ENCODE results near the gene CA4.

Gene CA4

GRCh38 chr17:60154616-60155426, 5.0 kb downstream of the CA4 start:
- ChIA-PET CTCF (no interaction called here), POLR2A (no interaction called here)
- TF ChIP-seq CTCF (IDR thresholded peaks at IDR 0.05; ENCODE audit: control extremely low read depth, extremely low read depth, low read depth, missing control alignments): no peak
- no peak for DNase-seq (ENCODE audit: extremely low spot score)

- DNase-seq (ENCODE audit: extremely low spot score): no peak
- no peak for TF ChIP-seq CTCF (IDR thresholded peaks at IDR 0.05; ENCODE audit: control extremely low read depth, extremely low read depth, low read depth, missing control alignments)
- POLR2A ChIA-PET: no interaction called here
- CTCF ChIA-PET: no interaction called here
Observed at GRCh38 chr17:60155427-60155814, 5.6 kb downstream of the CA4 start.

GRCh38 chr17:60155815-60156214, 6.0 kb downstream of the CA4 start:
- POLR2A ChIA-PET: no interaction called here
- no peak for TF ChIP-seq CTCF (IDR thresholded peaks at IDR 0.05; ENCODE audit: control extremely low read depth, extremely low read depth, low read depth, missing control alignments)
- DNase-seq (ENCODE audit: extremely low spot score): no peak
- CTCF ChIA-PET: no interaction called here

GRCh38 chr17:60156746-60157145, 7.0 kb downstream of the CA4 start:
- no peak for DNase-seq (ENCODE audit: extremely low spot score)
- ChIA-PET POLR2A (no interaction called here), CTCF (no interaction called here)
- TF ChIP-seq CTCF (IDR thresholded peaks at IDR 0.05; ENCODE audit: control extremely low read depth, extremely low read depth, low read depth, missing control alignments): no peak

GRCh38 chr17:60157487-60158040, 7.8 kb downstream of the CA4 start:
- ChIA-PET CTCF (interaction anchor here (1.1 to 1.2 kb wide), 2 partner anchors 14 to 16 kb away, joined by 3 read pairs; no protein-coding TSS in a partner anchor), POLR2A (no interaction called here)
- no peak for DNase-seq (ENCODE audit: extremely low spot score)
- TF ChIP-seq CTCF (IDR thresholded peaks at IDR 0.05; ENCODE audit: control extremely low read depth, extremely low read depth, low read depth, missing control alignments): no peak

GRCh38 chr17:60158751-60159478, 9.1 kb downstream of the CA4 start:
- ChIA-PET CTCF (interaction anchor here (1.2 kb wide), 1 partner anchor 16 kb away, joined by 3 read pairs; no protein-coding TSS in a partner anchor), POLR2A (no interaction called here)
- DNase-seq (ENCODE audit: extremely low spot score): no peak
- no peak for TF ChIP-seq CTCF (IDR thresholded peaks at IDR 0.05; ENCODE audit: control extremely low read depth, extremely low read depth, low read depth, missing control alignments)

All from GM10248 (cell line).